HepG2 (cell line): ENCODE results near the gene CAPN12. TPM values are rescaled to one million over a fixed set of nuclear protein-coding genes. Genes with fewer than 3 reads are reported as not detected.

Source experiments
- ATAC-seq: fragments of 200-7000 bp; cut with Tn5 transposase; 3 replicates; pipeline ENCODE4 v1.9.1; 2020; ENCODE audit warnings: mild to moderate bottlenecking, moderate library complexity
- BruUV-seq: library from RNA; stranded (reverse); fragments of 400-500 nt; replicated peaks from 2 replicates; lab custom pipeline; 2021; lab: Mats Ljungman, UMichigan
- CTCF ChIA-PET: fragments of 300-600 bp; formaldehyde crosslinking; extraction: SDS; loops from one replicate; lab custom pipeline; 2021; ENCODE audit warnings: low total read pairs, inconsistent platforms, low intra/inter-chr PET ratio; lab: Yijun Ruan, JAX
- POLR2A ChIA-PET: fragments of 350-600 bp; sonication (Branson Sonifier 250); formaldehyde crosslinking; loops from one replicate; lab custom pipeline; 2020; ENCODE audit warnings: antibody characterized with exemption, inconsistent platforms; lab: Yijun Ruan, JAX
- DNase-seq: peaks from one replicate; pipeline ENCODE4 v3.0.0-alpha.2; 2015; ENCODE audit warnings: low spot score
- FAIRE-seq: peaks from 3 replicates; lab custom pipeline; 2011; peaks lifted over from hg19 to GRCh38; lab: Jason Lieb, UNC
- H2AFZ ChIP-seq: one replicate; pipeline ENCODE4 v1.6.1; 2011; ENCODE audit warnings: low read length, inconsistent platforms
- H3K27ac ChIP-seq: fragments of 300-600 bp; 3 replicates; pipeline ENCODE4 v1.8.0; 2011; ENCODE audit warnings: mixed run types, mild to moderate bottlenecking, mixed read lengths, low read length, inconsistent platforms; ENCODE audit not compliant: insufficient read depth; ENCODE audit errors: extremely low read length
- H3K27me3 ChIP-seq, 2 experiments: fragments of 200-600 bp in 1 of 2; 2 replicates in 1 of 2; 3 replicates in 1 of 2; pipeline versions ENCODE4 v1.6.0 to v1.8.0; 2011; ENCODE audit warnings: low read length in 2 of 2, mild to moderate bottlenecking in 2 of 2, moderate library complexity in 2 of 2, inconsistent platforms in 1 of 2; ENCODE audit not compliant: insufficient read depth in 2 of 2, control insufficient read depth in 1 of 2
- H3K36me3 ChIP-seq, 2 experiments: fragments of 200-600 bp in 1 of 2; replicated peaks in 1 of 2; 2 replicates in 1 of 2; 3 replicates in 1 of 2; pipeline versions ENCODE4 v1.5.1 to v1.8.0; 2011; ENCODE audit warnings: low read length in 2 of 2, inconsistent platforms in 1 of 2; ENCODE audit not compliant: insufficient read depth in 2 of 2, control insufficient read depth in 1 of 2
- H3K4me1 ChIP-seq: 2 replicates; pipeline ENCODE4 v1.5.1; 2012; ENCODE audit warnings: low read length, inconsistent platforms; ENCODE audit not compliant: insufficient read depth
- H3K4me2 ChIP-seq: 2 replicates; pipeline ENCODE4 v1.6.0; 2011; ENCODE audit warnings: low read depth, low read length, inconsistent platforms
- H3K4me3 ChIP-seq, 3 experiments: fragments of 200-600 bp in 1 of 3; sonication (generic), shearing (Covaris generic) in 1 of 3; replicated peaks in 1 of 3; 2 replicates each; pipeline ENCODE4 v1.5.1; 2011 to 2016; ENCODE audit warnings: low read length in 3 of 3, inconsistent platforms in 2 of 3, low read depth in 2 of 3, mild to moderate bottlenecking in 2 of 3, control low read depth in 1 of 3, mixed read lengths in 1 of 3; ENCODE audit not compliant: insufficient read depth in 1 of 3
- H3K79me2 ChIP-seq: one replicate; pipeline ENCODE4 v1.6.1; 2011; ENCODE audit warnings: low read length, inconsistent platforms; ENCODE audit not compliant: insufficient read depth
- H3K9ac ChIP-seq: 2 replicates; pipeline ENCODE4 v1.6.0; 2011; ENCODE audit warnings: mild to moderate bottlenecking, low read depth, low read length, inconsistent platforms; ENCODE audit not compliant: insufficient read depth
- H3K9me3 ChIP-seq: 2 replicates; pipeline ENCODE4 v1.5.1; 2012; ENCODE audit warnings: mild to moderate bottlenecking, low read length
- H4K20me1 ChIP-seq: 2 replicates; pipeline ENCODE4 v1.6.0; 2011; ENCODE audit warnings: inconsistent platforms, mild to moderate bottlenecking, low read length, moderate library complexity; ENCODE audit not compliant: insufficient read depth
- CHCHD3 ChIP-seq: sonication (generic); formaldehyde crosslinking; IDR thresholded peaks from 2 replicates; pipeline ENCODE4 v1.8.0; 2022; ENCODE audit warnings: mild to moderate bottlenecking, missing genetic modification reagents, moderate library complexity
- HOXA3 ChIP-seq: sonication (generic); formaldehyde crosslinking; IDR thresholded peaks from 2 replicates; pipeline ENCODE4 v1.5.0; 2020; ENCODE audit warnings: missing genetic modification reagents
- IRF2 ChIP-seq: IDR thresholded peaks from 2 replicates; pipeline ENCODE4 v1.6.1; 2018; ENCODE audit warnings: missing genetic modification reagents, missing compliant biosample characterization
- ISX ChIP-seq: sonication (generic); formaldehyde crosslinking; conservative IDR thresholded peaks from 2 replicates; pipeline ENCODE4 v1.5.0; 2020; ENCODE audit warnings: missing genetic modification reagents
- JARID2 ChIP-seq: sonication (generic); formaldehyde crosslinking; IDR thresholded peaks from 2 replicates; pipeline ENCODE4 v1.8.1; 2023; ENCODE audit warnings: missing genetic modification reagents, inconsistent platforms; ENCODE audit not compliant: insufficient replicate concordance
- NR2F6 ChIP-seq, 2 experiments: IDR thresholded peaks; 2 replicates each; pipeline ENCODE4 v1.6.1; 2016; ENCODE audit warnings: antibody characterized with exemption in 1 of 2, mild to moderate bottlenecking in 1 of 2
- RBM22 ChIP-seq: fragments of 200-400 bp; formaldehyde crosslinking; optimal IDR thresholded peaks from 2 replicates; pipeline ENCODE3; 2017; ENCODE audit warnings: mild to moderate bottlenecking, low read length, moderate library complexity
- RXRA ChIP-seq: sonication (generic); formaldehyde crosslinking; IDR thresholded peaks from 2 replicates; pipeline ENCODE4 v1.5.1; 2020; ENCODE audit warnings: missing genetic modification reagents
- SRF ChIP-seq: IDR thresholded peaks from 2 replicates; pipeline ENCODE4 v1.6.1; 2011; ENCODE audit warnings: mild to moderate bottlenecking, low read depth, low read length, moderate library complexity
- TMF1 ChIP-seq: sonication (generic); formaldehyde crosslinking; IDR thresholded peaks from 2 replicates; pipeline ENCODE4 v1.8.1; 2022; ENCODE audit warnings: low read depth, missing genetic modification reagents
- ZNF343 ChIP-seq: sonication (generic); formaldehyde crosslinking; IDR thresholded peaks from 2 replicates; pipeline ENCODE4 v1.4.0; 2020; ENCODE audit warnings: mild to moderate bottlenecking, missing genetic modification reagents
- ZNF652 ChIP-seq: IDR thresholded peaks from 2 replicates; pipeline ENCODE4 v1.6.1; 2016; ENCODE audit warnings: low read depth, borderline replicate concordance
- WGBS: methylation state at CpG from one replicate; pipeline ENCODE4 v1.1.6; 2017; ENCODE audit warnings: low lambda C conversion rate; 5-methylcytosine and 5-hydroxymethylcytosine counted together
- in situ Hi-C: cut with HindIII; loops from 2 replicates; pipeline ENCODE4 v1.10.0; 2017; ENCODE audit warnings: low pct_unique_long_range_greater_than_20kb; ENCODE audit not compliant: extremely low pct_ligation_motif_present
- intact Hi-C: fragments of 100-400 bp; cut with micrococcal nuclease; formaldehyde crosslinking; loops from one replicate; pipeline ENCODE4 v1.10.0; 2022; ENCODE audit not compliant: unreplicated experiment
- polyA plus RNA-seq, 8 experiments: library from polyadenylated mRNA; depleted of rRNA in 3 of 8; stranded (reverse) in 7 of 8; unstranded in 1 of 8; fragments of >200 nt; fragmentation: Illumina TruSeq in 4 of 8; extraction: Trizol in 4 of 8; gene quantifications; 2 replicates each; pipeline versions ENCODE4 v1.2.1 to v1.2.3, GENCODE V29; 2011 to 2016; ENCODE audit warnings: low read depth in 4 of 8, missing spikeins in 1 of 8, mixed read lengths in 1 of 8; ENCODE audit not compliant: insufficient read depth in 1 of 8
- total RNA-seq, 5 experiments: library from RNA; depleted of rRNA; stranded (reverse); fragments of >200 nt; fragmentation: Illumina TruSeq; extraction: Trizol; gene quantifications; 2 replicates each; pipeline ENCODE4 v1.2.3, GENCODE V29; 2016; ENCODE audit warnings: low read depth in 1 of 5
- TF ChIP-seq, protein P1 (sequence below): sonication (generic); formaldehyde crosslinking; conservative IDR thresholded peaks from 2 replicates; pipeline ENCODE4 v1.4.0; 2020; ENCODE audit warnings: missing genetic modification reagents
- TF ChIP-seq, protein P2 (sequence below): sonication (generic); formaldehyde crosslinking; IDR thresholded peaks from 2 replicates; pipeline ENCODE4 v1.5.0; 2020; ENCODE audit warnings: mild to moderate bottlenecking, missing genetic modification reagents, moderate library complexity
- TF ChIP-seq, protein P3 (sequence below): sonication (generic); formaldehyde crosslinking; IDR thresholded peaks from 2 replicates; pipeline ENCODE4 v1.4.0; 2020; ENCODE audit warnings: missing genetic modification reagents

The CAPN12 gene
- total and polyA plus RNA-seq, 2 of the 13 experiments (the other 11 are each of a cell fraction or from before 2014, with no cell fraction given) = 1.6 to 13.6 TPM

DNA sequence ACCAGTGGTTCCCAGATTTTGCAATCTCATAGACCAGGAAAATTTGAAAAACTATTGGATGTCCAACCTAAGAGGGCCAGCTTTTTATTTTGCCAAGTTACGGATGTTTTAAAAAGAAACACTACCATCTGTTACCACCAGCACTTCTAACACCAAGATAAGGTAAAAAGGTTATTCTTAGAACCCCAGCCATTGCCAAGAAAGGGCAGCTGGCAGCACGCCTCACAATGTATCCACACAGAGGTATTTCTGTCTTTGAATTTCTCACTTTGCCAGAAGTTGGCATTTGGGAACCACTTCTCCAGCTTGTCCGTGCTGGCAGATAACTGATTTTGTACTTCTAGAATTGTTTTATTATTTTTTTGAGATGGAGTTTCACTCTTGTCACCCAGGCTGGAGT, 28.7 kb downstream of the CAPN12 start:
- no peak for DNase-seq
- Histone ChIP-seq H3K9ac (no peak overlapping the region), H3K4me3 (no peak overlapping the region), H3K79me2 (no peaks in the 10 kb centered on the region), H3K27ac (no peak overlapping the region), H3K36me3 (peaks cover 50 to 78% of the 10 kb centered on the region in 2 experiments), H3K4me1 (peaks cover 21% of the 10 kb centered on the region), H4K20me1 (no peaks in the 10 kb centered on the region), H3K27me3 (no peaks in the 10 kb centered on the region), H3K4me2 (no peak overlapping the region), H3K9me3 (no peaks in the 10 kb centered on the region)
- CTCF ChIA-PET = no interaction called here
- ATAC-seq = no peak
- BruUV-seq = no TSS peak
- FAIRE-seq = no peak
- POLR2A ChIA-PET = interaction anchor here (1.5 kb wide), 1 partner anchor 14 kb away, joined by 4 read pairs; no protein-coding TSS in a partner anchor
- in situ Hi-C loops = no loop called here
- intact Hi-C loops = no loop called here
- 100% methylated on average over 3 of the region's 3 CpGs for whole genome bisulfite sequencing
- TF ChIP-seq ISX (no peak), ZNF343 (CRISPR knock-in tag) (no peak), RBM22 (peak; percentile 36)
- TF ChIP-seq, protein P1, sequence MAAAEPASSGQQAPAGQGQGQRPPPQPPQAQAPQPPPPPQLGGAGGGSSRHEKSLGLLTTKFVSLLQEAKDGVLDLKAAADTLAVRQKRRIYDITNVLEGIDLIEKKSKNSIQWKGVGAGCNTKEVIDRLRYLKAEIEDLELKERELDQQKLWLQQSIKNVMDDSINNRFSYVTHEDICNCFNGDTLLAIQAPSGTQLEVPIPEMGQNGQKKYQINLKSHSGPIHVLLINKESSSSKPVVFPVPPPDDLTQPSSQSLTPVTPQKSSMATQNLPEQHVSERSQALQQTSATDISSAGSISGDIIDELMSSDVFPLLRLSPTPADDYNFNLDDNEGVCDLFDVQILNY (CRISPR knock-in tag) = no peak
- TF ChIP-seq, all 625 proteins: peak for 1
- no peak overlapping the region for H2AFZ ChIP-seq

DNA sequence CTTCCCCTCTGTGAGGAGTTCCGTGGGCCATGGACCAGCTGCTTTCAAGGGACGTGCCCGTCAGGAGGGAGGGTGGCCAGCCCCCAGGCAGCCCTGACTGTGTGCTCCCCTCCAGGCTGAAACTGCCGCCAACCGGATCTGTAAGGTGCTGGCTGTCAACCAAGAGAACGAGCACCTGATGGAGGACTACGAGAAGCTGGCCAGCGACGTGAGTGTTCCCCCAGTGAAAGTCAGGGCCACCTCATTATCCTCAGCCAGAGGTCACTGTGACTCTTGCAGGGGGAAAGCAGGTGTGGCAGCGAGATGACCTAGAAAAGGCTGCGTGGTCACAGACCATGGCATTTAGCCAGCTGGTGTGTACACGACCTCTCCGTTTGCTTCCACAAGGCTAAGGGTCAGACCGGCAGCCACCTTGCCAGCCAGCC, 29.9 kb downstream of the CAPN12 start:
- intact Hi-C loops (no loop called here), in situ Hi-C loops (no loop called here)
- H3K4me2 ChIP-seq = no peak overlapping the region
- H3K9me3 ChIP-seq = no peaks in the 10 kb centered on the region
- BruUV-seq = no TSS peak
- no peak for DNase-seq
- H4K20me1 ChIP-seq = no peaks in the 10 kb centered on the region
- no peaks in the 10 kb centered on the region for H3K27me3 ChIP-seq
- H3K36me3 ChIP-seq = peaks cover 58 to 89% of the 10 kb centered on the region in 2 experiments
- no peak for ATAC-seq
- no peaks in the 10 kb centered on the region for H3K79me2 ChIP-seq
- FAIRE-seq = no peak
- H3K27ac ChIP-seq = no peak overlapping the region
- H3K4me3 ChIP-seq = no peak overlapping the region
- H3K9ac ChIP-seq = no peak overlapping the region
- H2AFZ ChIP-seq = no peak overlapping the region
- 83% methylated on average over 11 of the region's 14 CpGs for WGBS
- POLR2A ChIA-PET = no interaction called here
- H3K4me1 ChIP-seq = peaks cover 9% of the 10 kb centered on the region
- CTCF ChIA-PET = no interaction called here
- TF ChIP-seq CHCHD3 (no peak), RXRA (CRISPR knock-in tag) (peak; percentile 43; the same call in 1 of the 2 replicates), TMF1 (no peak), JARID2 (CRISPR knock-in tag) (no peak), ZNF652 (no peak), RBM22 (peak; percentile 8), NR2F6 (IDR thresholded peaks at IDR 0.05) (peak; percentile 22; the same call in 1 of the 2 replicates), NR2F6 (CRISPR knock-in tag; IDR thresholded peaks at IDR 0.05) (no peak), SRF (no peak), IRF2 (CRISPR knock-in tag) (no peak), HOXA3 (CRISPR knock-in tag) (peak; percentile 35; the same call in 1 of the 2 replicates)
- TF ChIP-seq, protein P2, sequence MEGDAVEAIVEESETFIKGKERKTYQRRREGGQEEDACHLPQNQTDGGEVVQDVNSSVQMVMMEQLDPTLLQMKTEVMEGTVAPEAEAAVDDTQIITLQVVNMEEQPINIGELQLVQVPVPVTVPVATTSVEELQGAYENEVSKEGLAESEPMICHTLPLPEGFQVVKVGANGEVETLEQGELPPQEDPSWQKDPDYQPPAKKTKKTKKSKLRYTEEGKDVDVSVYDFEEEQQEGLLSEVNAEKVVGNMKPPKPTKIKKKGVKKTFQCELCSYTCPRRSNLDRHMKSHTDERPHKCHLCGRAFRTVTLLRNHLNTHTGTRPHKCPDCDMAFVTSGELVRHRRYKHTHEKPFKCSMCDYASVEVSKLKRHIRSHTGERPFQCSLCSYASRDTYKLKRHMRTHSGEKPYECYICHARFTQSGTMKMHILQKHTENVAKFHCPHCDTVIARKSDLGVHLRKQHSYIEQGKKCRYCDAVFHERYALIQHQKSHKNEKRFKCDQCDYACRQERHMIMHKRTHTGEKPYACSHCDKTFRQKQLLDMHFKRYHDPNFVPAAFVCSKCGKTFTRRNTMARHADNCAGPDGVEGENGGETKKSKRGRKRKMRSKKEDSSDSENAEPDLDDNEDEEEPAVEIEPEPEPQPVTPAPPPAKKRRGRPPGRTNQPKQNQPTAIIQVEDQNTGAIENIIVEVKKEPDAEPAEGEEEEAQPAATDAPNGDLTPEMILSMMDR = peak; percentile 16; the same call in 1 of the 2 replicates
- TF ChIP-seq, protein P3, sequence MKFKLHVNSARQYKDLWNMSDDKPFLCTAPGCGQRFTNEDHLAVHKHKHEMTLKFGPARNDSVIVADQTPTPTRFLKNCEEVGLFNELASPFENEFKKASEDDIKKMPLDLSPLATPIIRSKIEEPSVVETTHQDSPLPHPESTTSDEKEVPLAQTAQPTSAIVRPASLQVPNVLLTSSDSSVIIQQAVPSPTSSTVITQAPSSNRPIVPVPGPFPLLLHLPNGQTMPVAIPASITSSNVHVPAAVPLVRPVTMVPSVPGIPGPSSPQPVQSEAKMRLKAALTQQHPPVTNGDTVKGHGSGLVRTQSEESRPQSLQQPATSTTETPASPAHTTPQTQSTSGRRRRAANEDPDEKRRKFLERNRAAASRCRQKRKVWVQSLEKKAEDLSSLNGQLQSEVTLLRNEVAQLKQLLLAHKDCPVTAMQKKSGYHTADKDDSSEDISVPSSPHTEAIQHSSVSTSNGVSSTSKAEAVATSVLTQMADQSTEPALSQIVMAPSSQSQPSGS (CRISPR knock-in tag) = no peak
